Breast epithelium (tissue), 3 donors: ENCODE results near the gene C1R.

ENCODE experiments used
- CTCF ChIP-seq, 3 donors: fragments of 450-650 bp; IDR thresholded peaks; one replicate each; pipeline ENCODE4 v1.5.1; 2016 to 2017; ENCODE audit warnings: antibody characterized with exemption in 3 of 3, mild to moderate bottlenecking in 3 of 3, moderate library complexity in 3 of 3
- POLR2A ChIP-seq: fragments of 450-650 bp; IDR thresholded peaks from one replicate; pipeline ENCODE4 v1.6.1; 2016; ENCODE audit warnings: antibody characterized with exemption, mild to moderate bottlenecking, moderate library complexity
- POLR2AphosphoS5 ChIP-seq, 3 donors: sonication (generic); formaldehyde crosslinking; IDR thresholded peaks; one replicate each; pipeline ENCODE4 v1.6.1; 2017; ENCODE audit warnings: antibody characterized with exemption in 3 of 3

DNA sequence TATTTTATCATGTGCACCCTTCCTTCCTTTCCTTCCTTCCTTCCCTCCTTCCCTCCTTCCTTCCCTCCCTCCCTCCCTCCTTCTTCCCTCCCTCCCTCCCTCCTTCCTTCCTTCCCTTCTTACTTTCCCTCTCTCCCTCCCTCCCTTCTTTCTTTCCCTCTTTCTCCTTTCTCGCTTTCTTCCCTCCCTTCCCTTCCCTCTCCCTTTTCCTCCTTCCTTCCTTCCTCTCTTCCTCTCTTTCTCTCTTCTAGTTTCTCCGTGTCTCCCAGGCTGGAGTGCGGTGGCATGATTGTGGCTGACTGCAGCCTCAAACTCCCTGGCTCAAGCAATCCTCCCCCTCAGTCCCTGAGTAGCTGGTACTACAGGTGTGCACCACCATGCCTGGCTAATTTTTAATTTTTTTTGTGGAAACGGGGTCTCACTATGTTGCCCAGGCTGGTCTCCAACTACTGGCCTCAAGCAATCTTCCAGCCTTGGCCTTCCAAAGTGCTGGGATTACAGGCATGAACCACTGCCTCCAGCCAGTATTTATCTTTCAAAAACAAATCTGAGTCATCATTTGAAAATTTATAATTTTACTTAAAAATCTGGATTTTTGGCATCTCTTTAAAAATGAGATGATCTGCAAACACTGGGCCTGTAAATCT is 8.9 kb upstream of the C1R start:
- TF ChIP-seq CTCF (IDR thresholded peaks at IDR 0.05) = no peak
- TF ChIP-seq POLR2A = no peak
- no peak for TF ChIP-seq POLR2AphosphoS5 (IDR thresholded peaks at IDR 0.05)
